Astrocyte (in vitro differentiated cells and primary cell): ENCODE data around the gene SLC8A2. TPM values are rescaled to one million over a fixed set of nuclear protein-coding genes. Genes with fewer than 3 reads are reported as not detected.
"Not testable (repeated sequence)": the region's sequence is repeated elsewhere in the genome, so short reads cannot be mapped to it uniquely, and the experiment has no call there.

ENCODE experiments used
- DNase-seq: peaks from one replicate; pipeline ENCODE4 v3.0.0-alpha.2; 2010; ENCODE audit warnings: low read depth
- FAIRE-seq: peaks from 2 replicates; lab custom pipeline; 2011; peaks lifted over from hg19 to GRCh38; lab: Jason Lieb, UNC
- H2AFZ ChIP-seq: 2 replicates; pipeline ENCODE4 v1.6.0; 2012; ENCODE audit warnings: low read depth, low read length, inconsistent platforms
- H3K27ac ChIP-seq: 2 replicates; pipeline ENCODE4 v1.5.1; 2011; ENCODE audit warnings: low read depth, low read length, inconsistent platforms
- H3K27me3 ChIP-seq: 2 replicates; pipeline ENCODE4 v1.6.0; 2011; ENCODE audit warnings: low read length, inconsistent platforms; ENCODE audit not compliant: insufficient read depth
- H3K36me3 ChIP-seq: 2 replicates; pipeline ENCODE4 v1.5.1; 2011; ENCODE audit warnings: low read length, inconsistent platforms; ENCODE audit not compliant: insufficient read depth
- H3K4me1 ChIP-seq: 2 replicates; pipeline ENCODE4 v1.5.1; 2011; ENCODE audit warnings: low read length, inconsistent platforms; ENCODE audit not compliant: insufficient read depth
- H3K4me2 ChIP-seq: 2 replicates; pipeline ENCODE4 v1.6.0; 2012; ENCODE audit warnings: low read length, inconsistent platforms
- H3K4me3 ChIP-seq: 2 replicates; pipeline ENCODE4 v1.5.1; 2011; ENCODE audit warnings: low read depth, mild to moderate bottlenecking, low read length, inconsistent platforms; ENCODE audit not compliant: insufficient read depth
- H3K79me2 ChIP-seq: 2 replicates; pipeline ENCODE4 v1.6.0; 2012; ENCODE audit warnings: mild to moderate bottlenecking, low read length, inconsistent platforms; ENCODE audit not compliant: insufficient read depth
- H3K9ac ChIP-seq: 2 replicates; pipeline ENCODE4 v1.6.0; 2012; ENCODE audit warnings: mild to moderate bottlenecking, low read length, inconsistent platforms
- H3K9me3 ChIP-seq: 2 replicates; pipeline ENCODE4 v1.5.1; 2012; ENCODE audit warnings: low read depth, mild to moderate bottlenecking, low read length, inconsistent platforms; ENCODE audit not compliant: insufficient read depth
- H4K20me1 ChIP-seq: 2 replicates; pipeline ENCODE4 v1.6.0; 2012; ENCODE audit warnings: low read length, inconsistent platforms; ENCODE audit not compliant: insufficient read depth
- H3K27ac Mint-ChIP-seq: one replicate; pipeline ENCODE4 v1.8.0; 2021; ENCODE audit warnings: mild to moderate bottlenecking, mixed read lengths; ENCODE audit not compliant: unreplicated experiment
- H3K27me3 Mint-ChIP-seq: one replicate; pipeline ENCODE4 v1.8.0; 2021; ENCODE audit warnings: low read depth, mixed read lengths; ENCODE audit not compliant: unreplicated experiment
- H3K36me3 Mint-ChIP-seq: one replicate; pipeline ENCODE4 v1.8.0; 2021; ENCODE audit warnings: low read depth, mixed read lengths; ENCODE audit not compliant: unreplicated experiment
- H3K4me1 Mint-ChIP-seq: one replicate; pipeline ENCODE4 v1.8.0; 2021; ENCODE audit warnings: low read depth, mixed read lengths; ENCODE audit not compliant: unreplicated experiment
- H3K4me3 Mint-ChIP-seq: one replicate; pipeline ENCODE4 v1.8.0; 2021; ENCODE audit warnings: mild to moderate bottlenecking, moderate library complexity, mixed read lengths; ENCODE audit not compliant: unreplicated experiment
- H3K9me3 Mint-ChIP-seq: one replicate; pipeline ENCODE4 v1.8.0; 2021; ENCODE audit warnings: mild to moderate bottlenecking, mixed read lengths; ENCODE audit not compliant: unreplicated experiment
- EZH2 ChIP-seq: IDR thresholded peaks from 2 replicates; pipeline ENCODE4 v1.6.1; 2012; ENCODE audit warnings: mild to moderate bottlenecking, low read length, inconsistent platforms; ENCODE audit not compliant: insufficient read depth
- total RNA-seq: library from RNA; stranded (reverse); gene quantifications from 2 replicates; pipeline ENCODE4 v1.2.1, GENCODE V29; 2021
- TF ChIP-seq, protein P1 (sequence below): IDR thresholded peaks from 2 replicates; pipeline ENCODE4 v1.5.1; 2011; ENCODE audit warnings: low read depth, mild to moderate bottlenecking, inconsistent platforms, low read length, moderate library complexity; ENCODE audit not compliant: insufficient read depth

The SLC8A2 gene
- total RNA-seq, 1 donor from 2014 or later: 3.3 TPM

DNA sequence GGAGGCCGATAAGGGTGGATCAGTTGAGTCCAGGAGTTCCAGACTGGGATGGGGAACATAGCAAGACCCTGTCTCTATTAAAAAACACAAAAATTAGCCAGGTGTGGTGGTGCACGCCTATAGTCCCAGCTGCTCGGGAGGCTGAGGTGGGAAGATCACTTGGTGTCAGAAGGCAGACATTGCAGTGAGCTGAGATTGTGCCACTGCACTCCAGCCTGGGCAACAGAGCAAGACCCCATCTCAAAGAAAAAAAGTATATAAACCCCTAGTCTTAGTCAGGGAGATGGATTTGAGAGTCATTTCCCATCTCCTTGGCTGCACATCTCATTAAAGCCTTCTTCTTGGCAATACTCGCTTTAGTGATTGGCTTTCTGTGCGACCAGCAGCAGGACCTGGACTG, 87.8 kb downstream of the SLC8A2 start:
- not testable (repeated sequence) for H3K4me2 ChIP-seq, H3K79me2 ChIP-seq, FAIRE-seq, H4K20me1 ChIP-seq, H2AFZ ChIP-seq, H3K9ac ChIP-seq, H3K27me3 Mint-ChIP-seq, H3K27ac ChIP-seq, H3K27me3 ChIP-seq, H3K9me3 ChIP-seq, H3K4me1 ChIP-seq, H3K36me3 ChIP-seq, H3K27ac Mint-ChIP-seq, H3K4me3 ChIP-seq, DNase-seq, H3K4me3 Mint-ChIP-seq, H3K4me1 Mint-ChIP-seq, H3K9me3 Mint-ChIP-seq
- H3K36me3 Mint-ChIP-seq: peaks cover 11% of the 10 kb centered on the region

- peak overlapping the region; percentile 91 for H3K27ac Mint-ChIP-seq
- DNase-seq (no peak), FAIRE-seq (no peak)
- H3K9me3 Mint-ChIP-seq: no peaks in the 10 kb centered on the region
- no peak for TF ChIP-seq EZH2
- TF ChIP-seq, protein P1, sequence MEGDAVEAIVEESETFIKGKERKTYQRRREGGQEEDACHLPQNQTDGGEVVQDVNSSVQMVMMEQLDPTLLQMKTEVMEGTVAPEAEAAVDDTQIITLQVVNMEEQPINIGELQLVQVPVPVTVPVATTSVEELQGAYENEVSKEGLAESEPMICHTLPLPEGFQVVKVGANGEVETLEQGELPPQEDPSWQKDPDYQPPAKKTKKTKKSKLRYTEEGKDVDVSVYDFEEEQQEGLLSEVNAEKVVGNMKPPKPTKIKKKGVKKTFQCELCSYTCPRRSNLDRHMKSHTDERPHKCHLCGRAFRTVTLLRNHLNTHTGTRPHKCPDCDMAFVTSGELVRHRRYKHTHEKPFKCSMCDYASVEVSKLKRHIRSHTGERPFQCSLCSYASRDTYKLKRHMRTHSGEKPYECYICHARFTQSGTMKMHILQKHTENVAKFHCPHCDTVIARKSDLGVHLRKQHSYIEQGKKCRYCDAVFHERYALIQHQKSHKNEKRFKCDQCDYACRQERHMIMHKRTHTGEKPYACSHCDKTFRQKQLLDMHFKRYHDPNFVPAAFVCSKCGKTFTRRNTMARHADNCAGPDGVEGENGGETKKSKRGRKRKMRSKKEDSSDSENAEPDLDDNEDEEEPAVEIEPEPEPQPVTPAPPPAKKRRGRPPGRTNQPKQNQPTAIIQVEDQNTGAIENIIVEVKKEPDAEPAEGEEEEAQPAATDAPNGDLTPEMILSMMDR: no peak
- H3K27me3 ChIP-seq: no peaks in the 10 kb centered on the region
- H3K27me3 Mint-ChIP-seq: no peaks in the 10 kb centered on the region
- no peak overlapping the region for H3K27ac ChIP-seq
- peaks cover 12% of the 10 kb centered on the region for H3K36me3 Mint-ChIP-seq
- H4K20me1 ChIP-seq: no peaks in the 10 kb centered on the region
- no peaks in the 10 kb centered on the region for H3K4me1 ChIP-seq
- no peak overlapping the region for H2AFZ ChIP-seq
- peak overlapping the region; percentile 64 for H3K4me3 Mint-ChIP-seq
- no peaks in the 10 kb centered on the region for H3K79me2 ChIP-seq
- H3K9ac ChIP-seq: no peak overlapping the region
- no peak overlapping the region for H3K4me2 ChIP-seq
- H3K36me3 ChIP-seq: peaks cover 5% of the 10 kb centered on the region
- H3K4me3 ChIP-seq: no peak overlapping the region
- H3K4me1 Mint-ChIP-seq: peaks cover 8% of the 10 kb centered on the region
- no peaks in the 10 kb centered on the region for H3K9me3 ChIP-seq
Observed at GRCh38 chr19:47381653-47382279, 89.9 kb downstream of the SLC8A2 start.

DNA sequence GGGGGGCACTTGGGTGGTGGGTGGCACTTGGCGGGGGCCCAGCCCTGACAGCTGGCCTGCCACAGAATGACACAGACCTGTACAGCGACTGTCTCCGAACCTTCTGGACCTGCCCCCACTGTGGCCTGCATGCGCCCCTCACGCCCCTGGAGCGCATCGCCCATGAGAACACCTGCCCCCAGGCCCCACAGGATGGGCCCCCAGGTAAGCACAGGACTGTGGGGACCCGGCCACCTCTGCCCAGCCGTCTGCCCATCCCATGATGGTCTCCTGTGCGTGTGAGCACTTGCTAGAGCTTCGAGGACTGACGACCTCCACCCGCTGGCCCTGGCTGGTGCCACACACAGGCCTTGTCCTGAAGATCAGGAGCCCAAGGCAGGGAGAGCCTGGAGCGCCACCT, 90.6 kb downstream of the SLC8A2 start:
- Histone ChIP-seq H2AFZ (no peak overlapping the region), H3K9me3 (no peaks in the 10 kb centered on the region), H3K36me3 (peaks cover 5% of the 10 kb centered on the region), H3K4me3 (no peak overlapping the region), H3K4me1 (no peaks in the 10 kb centered on the region), H3K4me2 (no peak overlapping the region), H3K9ac (no peak overlapping the region), H3K27me3 (no peaks in the 10 kb centered on the region), H3K79me2 (no peaks in the 10 kb centered on the region), H4K20me1 (peaks cover under 1% of the 10 kb centered on the region), H3K27ac (no peak overlapping the region)
- Mint-ChIP-seq H3K4me3 (no peak overlapping the region), H3K27me3 (no peaks in the 10 kb centered on the region), H3K9me3 (no peaks in the 10 kb centered on the region), H3K36me3 (peaks cover 13% of the 10 kb centered on the region), H3K4me1 (peaks cover 8% of the 10 kb centered on the region), H3K27ac (peak overlapping the region; percentile 91)
- no peak for DNase-seq
- no peak for TF ChIP-seq EZH2
- TF ChIP-seq, protein P1: no peak
- no peak for FAIRE-seq
